Astrocyte of the spinal cord (primary cell): Measurements from ENCODE around the gene RICTOR.

Experiments
- DNase-seq: peaks from one replicate; pipeline ENCODE4 v3.0.0; 2011; ENCODE audit warnings: low read depth, low spot score
- H3K4me3 ChIP-seq: 2 replicates; pipeline ENCODE4 v1.5.1; 2011; ENCODE audit warnings: low read depth, mild to moderate bottlenecking, low read length, moderate library complexity
- CTCF ChIP-seq: IDR thresholded peaks from 2 replicates; pipeline ENCODE4 v1.5.1; 2012; ENCODE audit warnings: low read depth, mild to moderate bottlenecking, low read length, inconsistent platforms
- in situ Hi-C: cut with HindIII; loops from 2 replicates; pipeline ENCODE4 v1.10.0; 2017; ENCODE audit warnings: low sequenced_read_pairs

The RICTOR gene

GRCh38 chr5:39062104-39062503 is 12.1 kb downstream of the RICTOR start:
- in situ Hi-C loops, result no loop called here
- TF ChIP-seq CTCF, result no peak
- no peak overlapping the region for H3K4me3 ChIP-seq
- DNase-seq, result no peak

DNA sequence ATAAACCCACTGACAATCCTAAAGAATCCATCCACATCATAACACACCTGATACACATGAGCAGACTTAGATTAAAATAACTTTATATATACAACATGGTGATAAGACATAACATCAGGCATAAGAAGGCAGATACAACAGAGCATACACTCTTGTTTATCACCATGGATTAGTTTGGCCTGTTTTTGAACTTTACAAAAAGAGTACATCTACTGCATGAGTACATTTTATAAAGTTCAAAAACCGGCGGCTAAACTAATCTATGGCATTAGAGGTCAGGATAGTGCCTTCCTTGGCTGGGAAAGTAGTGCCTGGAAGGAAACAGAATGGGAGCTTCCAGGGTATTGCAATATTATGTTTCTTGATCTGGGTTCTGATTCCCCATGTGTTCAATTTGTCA is 15.1 kb downstream of the RICTOR start:
- no peak for DNase-seq
- no peak overlapping the region for H3K4me3 ChIP-seq
- in situ Hi-C loops, result no loop called here
- no peak for TF ChIP-seq CTCF

GRCh38 chr5:39058178-39058921 is 15.8 kb downstream of the RICTOR start:
- peak overlapping the region; percentile 14 for H3K4me3 ChIP-seq
- in situ Hi-C loops, result no loop called here
- TF ChIP-seq CTCF, result no peak
- DNase-seq, result no peak

DNA sequence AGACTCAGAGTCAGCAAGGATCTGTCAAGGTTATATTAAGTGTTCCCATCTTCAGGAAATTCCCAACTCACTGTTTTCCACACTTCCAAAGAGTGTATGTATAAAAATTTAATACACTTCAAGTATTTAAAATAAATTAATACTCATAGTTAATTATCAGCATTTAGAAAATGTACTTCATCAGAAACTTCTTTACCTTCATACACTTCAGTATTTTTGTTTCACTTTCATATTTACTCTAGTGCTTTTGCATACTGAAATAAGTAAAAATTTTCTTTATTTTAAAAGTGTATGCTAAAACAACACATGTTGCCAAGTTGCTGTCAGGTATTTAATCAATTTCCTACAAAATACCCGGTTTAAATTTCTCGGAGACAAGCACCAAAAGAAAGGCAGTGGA is 16.5 kb downstream of the RICTOR start:
- no peak for DNase-seq
- in situ Hi-C loops, result no loop called here
- TF ChIP-seq CTCF, result no peak
- H3K4me3 ChIP-seq, result peak overlapping the region; percentile 14

DNA sequence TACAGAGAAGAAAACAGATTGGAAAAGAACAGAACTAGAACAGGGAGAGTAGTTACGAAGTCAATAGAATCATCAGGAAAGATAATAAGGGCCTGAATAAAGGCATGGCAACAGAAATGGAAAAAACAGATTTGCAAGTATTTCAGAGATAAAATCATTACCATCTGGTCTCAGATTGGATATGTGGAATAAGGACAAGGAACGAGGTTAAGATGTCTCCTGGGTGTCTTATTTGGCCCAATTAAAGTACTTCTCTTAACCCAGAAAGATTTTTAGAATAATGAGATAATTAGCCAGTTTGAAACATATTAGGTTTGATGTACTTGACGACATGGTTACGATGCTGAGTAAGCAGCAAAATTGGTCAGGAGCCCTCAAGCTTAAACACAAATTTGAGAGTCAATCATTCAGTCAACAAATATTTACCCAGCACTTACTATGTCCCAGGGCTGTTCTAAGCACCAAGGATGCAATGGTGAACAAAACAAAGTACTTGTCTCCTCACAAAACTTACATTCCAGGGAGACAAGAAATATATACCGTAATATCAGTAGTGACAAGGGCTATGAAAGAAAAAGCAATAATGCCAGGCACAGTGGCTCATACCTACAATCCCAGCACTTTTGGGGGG is 18.3 kb downstream of the RICTOR start:
- in situ Hi-C loops, result no loop called here
- no peak for TF ChIP-seq CTCF
- no peak for DNase-seq
- no peak overlapping the region for H3K4me3 ChIP-seq

DNA sequence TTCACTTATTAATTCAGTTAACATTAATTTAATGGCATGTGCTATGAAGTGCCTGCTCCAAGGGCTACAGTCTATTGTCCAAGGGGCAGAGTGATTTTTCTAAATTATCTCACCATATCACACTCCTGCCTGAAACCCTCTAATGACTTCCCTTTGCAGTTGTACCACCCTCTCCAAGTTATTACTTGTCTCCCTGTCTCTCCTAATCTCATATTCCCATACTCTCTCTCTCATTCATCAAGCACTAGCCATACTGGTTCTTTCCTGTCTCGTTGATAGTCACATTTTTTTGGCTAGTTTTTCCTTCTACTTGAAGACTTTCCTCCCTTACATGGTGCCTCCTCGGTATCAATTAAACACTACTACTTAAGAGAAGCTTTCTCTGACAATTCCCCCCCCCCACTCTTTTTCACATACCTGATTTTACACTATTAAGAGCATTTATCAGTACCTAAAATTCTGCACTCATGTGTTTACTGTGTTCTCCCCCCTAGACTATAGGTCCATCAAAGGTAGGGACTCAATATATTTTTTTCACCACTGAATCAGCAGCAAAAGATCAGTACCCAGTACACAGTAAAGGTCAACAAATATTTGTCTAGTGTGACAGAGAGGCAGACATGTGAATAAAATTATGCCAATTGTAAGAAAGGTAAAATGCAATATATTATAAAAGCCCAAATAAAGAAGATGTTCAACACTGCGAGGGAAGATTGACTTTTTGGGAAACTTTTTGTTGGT is 19.0 kb downstream of the RICTOR start:
- in situ Hi-C loops, result no loop called here
- no peak for TF ChIP-seq CTCF
- no peak for DNase-seq
- no peak overlapping the region for H3K4me3 ChIP-seq
